ENCODE measurements around the gene DNAL4.

Gene DNAL4

DNA sequence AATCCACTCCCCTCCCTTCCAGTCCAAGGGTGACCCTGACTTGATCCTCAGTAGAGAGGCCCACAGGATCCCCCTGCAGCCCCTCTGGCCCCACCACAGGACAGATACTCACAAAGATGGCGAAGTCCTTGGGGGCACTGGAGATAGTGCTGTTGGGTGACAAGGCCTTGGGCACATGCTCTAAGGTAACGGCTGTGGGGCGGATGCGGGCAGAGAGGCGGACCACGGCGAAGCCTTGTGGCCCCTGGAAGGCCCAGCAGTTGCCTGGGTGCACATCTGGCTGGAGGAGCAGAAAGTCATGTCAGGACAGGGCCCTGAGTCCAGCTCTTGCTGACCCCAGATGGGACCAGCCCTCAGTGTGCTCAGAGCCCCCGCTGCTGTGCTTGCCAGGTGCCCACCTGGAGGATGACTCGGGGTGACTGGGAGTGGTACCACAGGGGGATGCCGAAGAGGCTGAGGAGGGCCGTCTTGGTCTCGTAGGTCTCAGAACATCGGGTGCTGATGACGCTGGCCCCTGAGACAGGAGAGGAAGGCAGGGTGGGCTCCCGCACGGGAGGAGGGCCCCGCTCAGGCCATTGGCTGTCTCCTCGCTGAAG, 55.4 kb downstream of the DNAL4 start:
- DNase-seq: no peak

DNA sequence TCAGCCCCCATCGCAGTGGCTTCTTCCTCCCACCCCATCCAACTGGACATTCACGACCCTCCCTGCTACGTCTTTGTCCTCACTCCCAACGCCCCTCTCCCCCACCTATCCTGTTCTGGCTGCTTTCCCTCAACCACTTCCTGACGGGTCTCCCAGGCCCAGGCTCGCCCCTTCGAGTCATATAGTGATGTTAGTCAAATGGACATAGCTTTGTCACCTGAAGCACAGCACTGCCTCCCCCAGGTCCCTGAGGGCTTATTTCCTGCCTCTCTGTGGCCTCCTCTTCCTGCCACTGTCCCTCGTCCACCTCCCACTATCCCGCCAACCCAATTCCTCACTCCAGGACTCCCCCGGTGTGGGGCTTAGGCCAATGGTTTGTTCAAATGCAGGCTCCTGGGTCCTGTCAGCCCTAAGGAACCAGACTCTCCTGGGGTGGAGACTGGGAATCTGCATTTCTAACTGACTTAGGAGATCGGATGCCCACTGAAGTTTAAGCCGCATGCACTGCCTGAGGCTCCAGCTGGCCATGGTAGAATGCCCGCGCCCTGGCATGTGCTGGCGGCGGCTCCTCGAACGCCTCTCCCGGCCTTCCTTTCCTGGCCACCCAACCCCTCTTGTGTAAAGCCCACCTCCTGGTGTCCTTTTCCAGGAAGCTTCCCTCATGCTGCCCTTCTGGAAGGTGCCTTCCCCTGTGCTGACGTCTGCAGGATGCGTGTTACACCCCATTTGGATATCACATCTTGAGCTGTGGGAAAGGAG, 56.5 kb downstream of the DNAL4 start:
- DNase-seq: no peak

DNA sequence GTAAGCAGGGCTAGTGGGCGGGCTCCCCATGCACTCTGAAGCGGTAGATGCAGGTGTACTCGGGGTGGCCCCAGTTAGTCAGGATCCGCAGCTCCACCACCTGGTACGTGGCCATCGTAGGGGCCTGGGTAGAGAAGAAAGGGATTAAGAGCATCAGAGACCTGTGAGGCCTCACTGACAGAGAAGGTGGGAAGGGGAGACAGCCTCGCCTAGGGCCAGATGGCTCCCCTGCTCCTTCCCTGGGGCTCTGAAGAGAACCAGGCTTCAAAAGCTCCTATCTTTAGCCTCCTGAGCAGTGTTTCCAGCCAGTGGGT, 57.7 kb downstream of the DNAL4 start:
- DNase-seq: no peak

DNA sequence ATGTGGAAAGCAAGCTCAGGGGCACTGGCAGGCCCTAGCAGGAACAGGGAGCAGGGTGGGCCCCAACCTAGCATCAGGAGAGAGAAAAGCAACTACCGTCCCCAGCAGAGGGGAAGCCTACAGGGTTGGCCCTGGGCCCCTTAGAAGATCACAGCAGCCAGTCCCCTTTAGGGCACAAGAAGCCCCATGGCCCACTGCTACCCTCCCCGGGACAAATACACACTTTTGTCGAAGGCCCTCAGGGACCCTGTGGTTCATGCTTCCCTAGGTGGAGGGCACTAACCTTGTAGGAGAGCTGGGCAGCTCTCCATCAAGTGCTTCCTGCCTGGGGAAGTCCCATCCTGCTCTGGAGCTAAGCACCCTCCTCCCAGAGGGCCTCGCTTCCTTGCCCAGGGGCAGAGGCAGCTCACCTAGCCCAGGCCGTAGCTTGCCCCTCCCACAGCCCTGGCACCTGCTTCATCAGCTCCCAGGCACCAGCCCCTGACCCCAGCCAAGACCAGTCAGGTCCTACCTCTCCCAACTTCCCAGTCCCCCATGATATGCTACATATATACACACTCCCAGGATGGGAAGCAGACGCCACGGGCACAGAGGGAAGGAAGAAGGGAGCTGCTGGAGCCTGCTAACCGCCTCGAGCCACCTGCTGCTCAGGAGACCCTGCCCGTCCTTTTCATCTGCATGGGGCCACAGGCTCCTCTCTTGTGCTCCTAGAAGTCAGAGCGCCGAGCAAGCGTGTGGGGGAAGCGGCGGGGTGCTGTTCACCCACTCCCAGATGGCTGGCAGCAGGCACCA, 58.3 kb downstream of the DNAL4 start:
- no peak for DNase-seq

DNA sequence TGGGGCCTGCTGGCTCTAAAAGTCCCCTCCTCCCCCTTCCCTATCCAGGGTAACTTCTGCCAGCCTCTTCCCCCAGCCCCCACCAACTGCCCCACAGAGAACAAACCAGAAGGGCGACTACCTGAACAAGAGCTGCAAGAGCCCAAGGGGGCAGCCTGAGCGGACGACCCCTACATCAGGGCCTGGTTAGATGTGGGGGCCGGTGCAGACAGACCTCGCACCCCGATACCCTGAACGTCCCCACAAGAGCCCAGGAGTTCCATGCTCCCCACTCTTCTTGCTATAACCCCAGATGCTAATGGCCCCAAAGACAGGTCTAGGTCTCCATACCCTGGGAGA, 58.8 kb downstream of the DNAL4 start:
- no peak for DNase-seq

DNA sequence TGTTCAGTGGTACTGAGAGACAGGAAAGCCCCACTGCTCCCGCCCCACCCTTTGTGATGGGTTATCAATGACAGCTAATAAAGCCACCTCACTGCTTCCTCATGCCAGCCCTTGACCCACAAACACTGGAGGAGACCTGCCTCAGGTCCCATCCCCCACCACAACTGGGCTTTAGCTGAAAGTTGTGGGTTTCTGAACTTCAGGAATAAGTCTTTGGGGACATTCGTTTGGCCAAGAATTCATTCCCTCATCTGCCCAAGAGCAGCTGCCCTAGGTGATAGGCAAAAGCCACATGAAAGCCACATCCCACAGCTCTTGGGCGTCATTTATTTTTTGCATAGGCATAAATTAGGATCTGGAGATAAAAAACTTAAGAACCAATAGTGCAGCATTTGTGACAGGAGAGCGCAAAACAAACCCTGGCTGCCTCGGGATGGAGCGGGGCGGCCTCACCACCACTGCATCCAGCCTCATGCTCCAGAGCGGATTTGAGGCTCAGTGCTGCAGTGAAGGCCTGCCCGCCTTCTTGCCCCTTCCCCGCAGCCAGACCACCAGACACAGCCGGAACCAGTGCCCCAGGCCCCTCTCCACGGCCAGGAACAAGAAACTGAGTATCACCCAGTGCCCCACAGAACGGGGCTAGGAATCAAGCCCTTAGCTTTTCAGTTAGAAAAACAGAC, 59.4 kb downstream of the DNAL4 start:
- no peak for DNase-seq

DNA sequence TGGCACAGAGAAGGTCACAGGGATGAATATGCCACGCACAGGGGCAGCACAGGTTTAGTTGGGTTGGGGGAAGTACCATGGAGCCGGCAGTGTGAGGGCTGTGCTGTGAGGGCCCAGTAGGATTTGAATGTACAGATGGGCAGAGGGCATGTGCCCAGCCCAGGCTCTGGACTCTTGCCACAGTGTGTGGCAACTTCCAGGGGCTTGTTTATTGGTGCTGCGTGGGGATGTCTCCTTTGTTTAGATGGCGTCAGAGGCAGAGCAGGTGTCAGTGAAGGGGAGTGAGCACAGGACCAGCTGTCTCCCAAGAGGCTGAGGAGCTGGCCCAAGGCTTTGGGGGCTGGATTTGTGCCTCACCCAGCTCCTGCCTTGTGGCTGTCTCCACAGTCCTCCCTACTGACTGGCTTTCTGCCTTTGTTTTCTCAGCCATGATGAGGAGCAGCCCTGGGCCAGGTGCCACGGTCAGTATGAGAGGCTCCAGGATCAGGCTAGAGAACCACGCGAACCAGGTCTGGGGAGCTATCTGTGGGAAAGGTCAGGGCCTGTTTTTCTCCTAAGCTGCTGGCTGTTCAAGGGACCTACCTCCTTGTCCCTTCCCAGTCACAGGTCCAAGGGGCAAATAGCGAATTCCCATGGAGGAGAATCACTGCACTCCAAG, 60.1 kb downstream of the DNAL4 start:
- no peak for DNase-seq

DNA sequence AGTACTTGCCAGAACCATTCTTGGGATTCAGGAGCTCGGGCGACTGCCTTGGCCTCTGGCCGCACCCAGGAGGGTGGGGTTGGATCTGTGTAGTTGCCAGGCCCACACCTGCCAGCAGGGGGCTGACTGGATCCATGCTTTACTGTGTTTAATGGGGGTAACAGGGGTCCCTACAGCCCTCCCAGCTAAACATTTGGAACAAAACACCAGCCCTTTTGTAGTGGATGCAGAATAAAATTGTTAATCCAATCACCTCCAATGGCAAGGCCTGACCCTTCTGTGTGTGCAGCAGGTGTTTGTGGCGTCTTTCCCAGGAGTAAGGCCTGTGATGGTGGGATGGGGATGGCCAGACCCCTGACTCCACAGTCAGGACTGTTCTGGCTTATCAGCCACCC, 60.6 kb downstream of the DNAL4 start:
- DNase-seq: no peak

DNA sequence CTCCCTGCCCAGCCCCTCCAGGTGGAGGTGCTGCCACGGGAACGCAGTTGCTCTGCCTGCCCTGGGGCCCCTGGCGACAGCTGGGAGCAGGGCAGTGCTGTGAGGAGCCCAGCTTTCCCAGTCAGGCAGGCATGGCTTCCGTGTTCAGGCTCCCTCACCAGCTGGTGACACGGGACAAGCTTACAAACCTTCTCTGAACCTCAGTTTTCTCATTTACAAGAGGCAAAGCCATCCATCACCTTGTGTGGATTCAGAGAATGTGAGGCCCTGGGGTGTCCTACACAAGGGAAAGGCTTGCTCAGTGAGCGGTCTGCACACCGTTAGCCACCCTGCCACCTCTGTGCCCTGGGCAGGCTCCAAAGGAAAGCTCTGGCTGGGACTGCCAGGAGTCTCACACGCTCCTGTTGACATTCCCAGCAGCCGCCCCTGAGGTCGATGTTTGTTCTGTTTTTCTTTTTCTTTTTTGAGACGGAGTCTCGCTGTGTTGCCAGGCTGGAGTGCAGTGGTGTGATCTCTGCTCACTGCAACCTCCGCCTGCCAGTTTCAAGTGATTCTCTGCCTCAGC, 61.6 kb downstream of the DNAL4 start:
- no peak for DNase-seq

DNA sequence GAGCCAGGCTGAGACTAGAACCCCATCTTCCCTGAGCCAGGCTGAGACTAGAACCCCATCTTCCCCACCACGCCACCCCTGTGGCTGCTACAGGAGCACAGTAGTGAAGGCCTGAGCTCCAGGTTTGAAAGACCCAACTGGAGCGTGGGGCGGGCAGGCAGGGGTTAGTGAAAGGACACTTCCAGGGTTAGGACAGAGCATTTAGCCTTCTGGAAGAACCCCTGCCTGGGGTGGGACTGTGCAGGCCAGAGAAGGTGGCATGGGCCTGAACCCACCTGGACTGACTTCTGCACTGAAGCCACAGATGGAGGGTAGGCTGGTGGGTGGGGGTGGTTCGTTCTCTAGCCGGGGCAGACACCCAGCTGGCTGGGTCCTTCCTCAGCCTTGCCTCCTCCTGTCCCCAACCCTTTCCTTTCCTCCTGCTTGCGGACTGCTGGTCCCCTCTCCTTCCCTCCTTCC, 62.2 kb downstream of the DNAL4 start:
- DNase-seq: no peak

DNA sequence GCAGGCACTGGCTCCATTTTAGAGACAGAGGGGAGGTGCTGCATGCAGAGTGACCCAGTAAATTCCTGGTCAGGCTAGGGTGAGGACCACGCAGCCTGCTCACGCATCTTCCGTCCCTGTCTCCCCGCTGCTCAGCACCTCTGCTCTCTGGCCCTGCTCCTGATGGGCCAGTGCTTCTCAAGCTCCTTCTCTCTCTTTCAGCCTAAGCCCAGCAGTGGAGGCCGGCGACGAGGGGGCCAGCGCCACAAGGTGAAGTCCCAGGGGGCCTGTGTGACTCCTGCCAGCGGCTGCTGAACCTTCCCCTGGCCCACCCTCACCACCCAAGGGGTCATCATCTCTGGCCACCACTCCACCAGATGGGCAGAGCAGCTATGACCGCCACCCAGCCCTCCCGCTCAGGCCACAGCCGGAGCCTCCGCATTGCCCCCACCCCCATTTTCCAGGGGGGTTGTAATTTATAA, 63.5 kb downstream of the DNAL4 start:
- DNase-seq: no peak

DNA sequence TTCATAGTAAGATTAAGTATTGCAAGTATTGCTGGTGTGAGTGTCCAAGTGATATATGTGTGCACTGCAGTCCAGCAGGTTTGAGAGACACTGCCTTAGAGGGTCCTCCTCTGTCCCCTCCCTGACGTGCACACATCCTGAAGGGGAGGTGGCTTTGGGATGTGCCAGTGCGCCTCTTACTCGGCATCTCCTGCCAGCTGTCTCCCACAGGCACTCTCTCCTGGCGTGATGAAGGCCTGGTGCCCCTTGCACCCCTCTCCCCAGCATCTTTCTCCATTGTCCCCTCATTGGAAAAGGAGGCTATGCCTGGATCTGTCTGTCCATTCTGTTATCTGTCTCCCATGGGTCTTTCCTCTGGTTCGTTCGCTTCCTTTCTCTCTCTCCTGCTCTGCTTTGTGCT, 64.0 kb downstream of the DNAL4 start:
- DNase-seq: no peak

DNA sequence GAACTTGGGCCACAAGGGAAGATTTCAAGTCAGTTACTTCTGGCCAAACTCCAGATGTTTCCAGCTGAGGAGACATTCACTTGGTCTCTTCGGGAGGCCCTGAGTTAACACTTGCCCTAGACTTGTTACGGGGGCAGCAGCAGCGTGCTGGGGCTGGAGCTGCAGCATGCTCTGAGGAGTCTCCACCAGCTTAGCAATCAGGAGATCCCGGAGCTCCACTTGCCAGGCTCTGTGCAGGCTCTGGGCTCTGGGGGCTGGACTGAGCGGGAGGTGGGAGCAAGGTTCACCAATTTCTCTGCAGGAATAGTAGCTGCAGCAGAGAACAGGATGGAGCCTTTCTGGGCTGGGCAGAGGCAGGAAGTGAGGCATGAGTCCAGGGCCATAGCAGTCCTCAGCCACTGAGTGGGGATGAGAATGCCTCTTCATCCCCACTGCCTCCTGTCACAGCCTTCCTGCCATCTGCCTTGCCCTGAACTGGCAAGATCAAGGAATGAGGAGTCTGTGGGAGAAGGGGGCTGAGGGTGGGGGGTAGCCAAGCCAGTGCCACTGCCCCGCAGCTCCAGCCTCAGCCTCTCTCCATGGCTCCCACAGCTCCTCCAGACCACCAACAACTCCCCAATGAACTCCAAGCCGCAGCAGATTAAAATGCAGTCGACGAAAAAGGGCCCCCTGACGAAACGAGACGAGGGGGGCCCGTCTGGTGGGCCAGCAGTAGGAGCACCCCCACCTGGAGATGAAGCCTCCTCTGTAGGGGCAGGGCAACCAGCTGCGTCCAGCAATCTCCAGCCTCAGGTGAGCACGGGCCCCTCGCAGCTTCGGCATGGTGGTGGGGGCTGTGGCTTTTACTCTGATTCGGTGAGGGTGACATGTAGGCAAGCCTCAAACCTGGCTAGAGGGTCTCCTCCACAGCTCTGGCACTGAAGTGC, 64.8 kb downstream of the DNAL4 start:
- DNase-seq: no peak

Data from T1000 (cell line).